ENCODE measurements around the gene NFIL3.
A peak's percentile ranks its signal among the peaks of the same experiment; 100 is the strongest.

NFIL3 gene

DNA sequence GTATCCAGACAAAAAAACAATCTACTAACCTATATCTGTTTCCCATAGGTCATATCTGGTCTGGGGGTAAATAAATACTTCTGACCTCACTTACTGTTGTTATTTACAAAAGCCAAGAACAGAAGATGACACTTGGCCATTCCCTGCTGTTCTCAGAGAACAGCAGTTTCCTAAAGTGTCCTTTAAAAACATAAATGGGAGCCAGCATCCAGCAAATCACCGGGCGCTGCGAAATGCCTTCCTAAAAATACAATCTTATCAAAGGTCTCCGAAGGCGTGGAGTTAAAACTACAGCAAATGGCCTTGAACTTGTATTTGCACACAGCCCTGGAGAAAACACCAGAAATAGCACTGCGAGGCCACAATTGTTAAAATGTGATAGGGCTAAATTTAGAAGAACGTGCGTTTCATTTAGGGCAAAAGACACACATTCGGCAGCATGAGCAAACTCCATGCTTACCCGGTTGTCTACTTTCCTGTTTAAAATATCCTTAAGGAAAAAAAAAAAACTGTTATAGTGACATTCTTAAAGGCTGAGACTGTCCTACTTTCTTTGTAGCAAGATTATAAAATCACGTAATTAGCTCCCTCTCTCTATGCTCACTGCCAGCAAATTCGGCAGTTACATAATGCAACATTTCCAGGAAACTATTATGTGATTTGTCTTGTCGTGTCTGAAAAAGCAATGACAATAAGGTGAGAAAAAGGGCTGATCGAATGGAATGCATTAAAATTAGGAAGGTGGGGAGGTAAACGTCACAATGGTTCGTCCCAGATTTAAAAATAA is 1.5 kb downstream of the NFIL3 start:
- no peak for DNase-seq

GRCh38 chr9:91421128-91421765 is 2.4 kb downstream of the NFIL3 start:
- no peak for DNase-seq

GRCh38 chr9:91420501-91421127 is 3.0 kb downstream of the NFIL3 start:
- DNase-seq = no peak

GRCh38 chr9:91419222-91420191 is 4.1 kb downstream of the NFIL3 start:
- peak; percentile 30 for DNase-seq

GRCh38 chr9:91418215-91418610 is 5.4 kb downstream of the NFIL3 start:
- DNase-seq = no peak

DNA sequence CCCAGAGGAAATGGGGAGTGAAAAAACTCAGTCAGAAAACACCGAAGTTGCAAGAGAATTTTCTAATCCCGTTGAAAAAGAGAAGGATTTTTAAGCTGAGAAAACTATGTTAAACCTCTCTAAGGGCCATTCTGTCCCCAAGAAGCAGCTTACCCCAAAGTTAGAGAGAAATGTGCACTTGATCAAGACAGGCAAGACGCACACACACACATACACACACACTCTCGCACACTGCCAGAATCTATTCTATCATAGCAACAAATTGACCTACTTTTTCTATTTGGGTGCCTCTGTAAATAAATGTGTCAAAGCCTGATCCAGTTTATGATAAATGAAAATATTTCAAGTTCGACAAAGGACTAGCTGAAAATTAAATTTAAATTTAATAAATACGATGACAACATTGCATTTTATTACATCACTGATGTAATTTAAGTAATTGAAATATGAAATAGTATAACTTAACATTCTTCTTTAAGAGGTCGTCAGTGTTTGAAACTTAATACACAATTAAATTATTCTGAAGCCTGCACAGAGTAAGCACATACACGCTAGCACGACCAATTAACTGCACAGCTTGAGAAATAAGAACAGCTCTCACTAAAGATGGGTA is 5.9 kb downstream of the NFIL3 start:
- DNase-seq = no peak

GRCh38 chr9:91416096-91416712 is 7.4 kb downstream of the NFIL3 start:
- DNase-seq = no peak

DNA sequence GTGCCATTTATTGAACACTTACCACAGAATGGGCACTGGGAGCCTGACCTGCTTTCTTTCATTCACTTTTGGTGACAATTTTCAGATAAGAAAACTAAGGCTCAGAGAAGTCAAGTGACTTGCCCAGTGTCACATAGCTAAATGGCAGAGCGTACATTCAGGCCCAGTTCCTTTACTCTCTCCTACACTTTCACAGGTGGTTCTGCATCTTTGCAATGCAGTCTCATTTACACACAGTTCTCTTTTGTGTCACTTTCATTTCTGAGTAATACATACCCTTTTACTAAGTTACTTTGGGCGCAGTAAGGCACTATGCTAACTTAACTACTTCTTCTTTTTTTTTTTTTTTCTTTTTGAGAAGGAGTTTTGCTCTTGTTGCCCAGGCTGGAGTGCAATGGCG is 8.3 kb downstream of the NFIL3 start:
- DNase-seq = no peak

DNA sequence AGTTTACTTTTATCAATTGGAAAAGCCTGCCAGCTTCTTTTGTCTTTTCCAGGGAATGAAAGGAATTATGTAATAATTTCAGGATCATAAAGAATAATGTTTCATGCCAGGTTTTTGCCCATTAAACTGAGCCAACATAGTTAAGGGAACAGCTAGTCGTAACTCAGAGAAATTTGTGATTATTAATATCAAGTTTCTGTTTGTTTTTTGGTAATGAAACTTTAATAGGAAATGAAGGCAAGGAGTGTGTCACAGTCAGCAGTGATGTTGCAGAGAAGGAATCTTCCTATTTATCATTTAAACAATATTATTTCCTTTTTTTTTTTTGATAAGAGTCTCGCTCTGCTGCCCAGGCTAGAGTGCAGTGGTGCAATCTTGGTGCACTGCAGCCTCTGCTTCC is 10.7 kb downstream of the NFIL3 start:
- no peak for DNase-seq

- DNase-seq = no peak
Measured at GRCh38 chr9:91411096-91411771, 12.4 kb downstream of the NFIL3 start.

DNA sequence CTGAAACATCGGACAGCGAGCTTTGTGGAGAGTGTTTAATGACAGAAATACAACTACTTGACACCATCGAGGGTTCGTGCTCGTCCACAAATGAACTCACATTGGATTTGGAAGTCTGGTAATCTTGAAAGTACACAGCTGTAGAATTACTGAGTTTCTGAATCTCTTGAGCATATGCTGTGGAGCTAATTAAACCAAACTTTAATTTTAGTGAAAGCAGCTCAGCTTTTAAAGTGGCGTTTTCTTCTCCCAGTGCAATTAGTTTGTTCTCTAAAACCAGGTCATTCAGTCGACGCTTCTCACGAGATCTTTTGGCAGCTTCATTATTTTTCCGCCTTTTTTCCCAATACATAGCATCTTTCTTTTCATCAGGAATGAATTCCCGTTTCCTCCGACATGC is 13.5 kb downstream of the NFIL3 start:
- no peak for DNase-seq

- no peak for DNase-seq
Measured at GRCh38 chr9:91408475-91408874, 15.2 kb downstream of the NFIL3 start.

DNA sequence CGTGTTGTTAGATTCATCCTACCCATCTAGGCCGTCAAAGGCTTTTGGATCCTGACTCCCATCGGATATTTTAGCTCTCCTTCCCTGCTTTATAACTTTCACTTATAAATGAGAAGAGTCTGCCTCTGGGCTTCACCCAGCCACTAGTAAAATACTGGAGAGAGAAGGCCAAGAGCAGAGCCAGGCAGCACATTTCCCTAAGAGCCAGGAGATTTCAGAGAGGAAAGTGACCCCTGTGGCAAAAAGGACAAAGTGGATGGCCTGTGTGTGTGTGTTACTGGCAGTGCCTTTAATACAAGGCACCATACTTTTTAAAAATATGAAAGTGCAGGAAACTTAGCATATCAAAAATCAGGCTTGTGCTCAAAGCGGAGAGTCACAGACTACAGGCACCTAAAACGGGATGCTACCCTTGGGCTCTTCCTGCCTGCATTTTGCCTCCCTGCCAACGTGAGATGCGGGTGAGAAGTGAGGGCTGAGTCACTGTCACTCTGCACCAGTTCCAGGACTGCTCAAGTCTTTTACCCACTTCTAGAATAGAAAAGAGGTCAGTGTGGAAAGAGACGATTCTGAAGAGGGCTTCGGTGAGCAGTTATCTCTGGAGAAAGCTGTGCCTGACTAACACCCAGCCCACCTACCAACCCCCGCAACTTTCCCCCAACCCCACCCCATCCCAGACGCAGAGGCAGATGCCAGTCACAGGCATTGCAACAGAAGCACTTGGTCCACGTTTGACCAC is 15.9 kb downstream of the NFIL3 start:
- DNase-seq = no peak

DNA sequence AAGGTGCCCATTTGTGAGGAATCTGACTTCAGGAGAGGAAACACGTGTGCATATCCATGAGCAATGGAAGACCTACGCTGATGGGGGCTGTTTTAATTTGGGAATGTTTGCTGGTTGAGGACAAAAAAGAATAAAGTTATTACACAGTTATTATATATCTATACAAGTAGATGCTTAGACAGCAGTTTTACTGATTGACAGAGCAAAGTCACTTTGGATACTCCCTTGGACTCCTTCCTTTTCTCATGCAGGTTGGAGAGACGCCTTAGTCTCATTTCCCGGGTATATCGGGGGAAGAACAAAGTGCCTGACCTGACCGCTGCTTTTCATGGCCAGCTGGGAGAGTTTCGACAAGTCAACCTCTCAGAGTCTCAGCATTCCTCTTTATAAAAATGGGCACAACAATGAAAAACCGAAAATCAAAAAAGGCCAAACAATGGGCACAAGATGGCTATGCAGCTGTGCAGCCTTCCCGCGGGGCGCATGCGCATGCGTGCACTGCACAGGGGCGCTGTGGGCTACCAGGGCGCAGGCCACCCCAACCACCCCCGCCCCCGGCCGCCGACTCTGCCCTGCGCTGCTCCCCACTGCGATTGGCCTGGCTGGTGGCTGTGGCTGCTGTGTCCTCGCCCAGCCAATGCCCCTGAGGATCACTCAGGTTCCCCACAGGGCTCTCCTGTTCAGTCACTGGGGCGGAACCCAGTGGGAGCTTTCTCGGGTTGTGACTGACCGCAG is 18.1 kb downstream of the NFIL3 start:
- DNase-seq = no peak

DNA sequence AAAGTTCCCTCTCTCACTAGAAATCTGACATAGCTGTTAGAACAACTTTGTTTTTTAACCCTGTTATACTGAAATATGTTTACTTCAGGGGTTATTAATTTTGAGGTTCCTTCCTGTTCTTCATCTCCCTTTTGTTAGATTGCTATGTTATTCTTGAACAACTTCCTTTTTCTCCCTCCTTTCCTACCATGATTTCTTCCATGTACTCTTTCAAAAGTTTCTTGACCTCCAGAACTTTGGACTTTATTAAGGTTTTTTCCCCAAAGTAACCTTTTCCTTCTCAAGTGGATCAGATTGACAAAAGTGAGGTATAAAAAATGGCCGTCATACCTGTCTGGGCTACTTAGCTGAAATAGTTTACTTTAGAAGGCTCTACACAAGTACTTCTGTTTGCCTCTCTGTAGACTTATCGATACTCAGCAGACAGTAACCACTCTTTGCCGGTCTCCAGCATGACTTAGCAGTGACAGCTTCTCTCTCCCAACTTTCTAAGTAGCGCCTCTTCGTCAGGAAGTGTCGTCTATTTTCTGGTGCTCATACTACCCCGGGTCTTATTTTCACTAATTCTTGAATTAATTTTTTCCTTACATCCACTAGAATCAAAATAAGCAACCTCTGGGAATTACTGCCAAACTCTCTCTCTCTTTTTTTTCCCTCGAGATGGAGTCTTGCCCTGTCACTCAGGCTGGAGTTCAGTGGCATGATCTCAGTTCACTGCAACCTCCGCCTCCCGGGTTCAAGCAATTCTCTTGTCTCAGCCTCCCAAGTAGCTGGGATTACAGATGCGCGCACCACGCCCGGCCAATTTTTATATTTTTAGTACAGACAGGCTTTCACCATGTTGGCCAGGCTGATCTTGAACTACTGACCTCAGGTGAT is 19.7 kb downstream of the NFIL3 start:
- no peak for DNase-seq

GRCh38 chr9:91398926-91399325 is 24.7 kb downstream of the NFIL3 start:
- DNase-seq = no peak

- DNase-seq = peak; percentile 10
Measured at GRCh38 chr9:91395553-91396471, 27.8 kb downstream of the NFIL3 start.

DNA sequence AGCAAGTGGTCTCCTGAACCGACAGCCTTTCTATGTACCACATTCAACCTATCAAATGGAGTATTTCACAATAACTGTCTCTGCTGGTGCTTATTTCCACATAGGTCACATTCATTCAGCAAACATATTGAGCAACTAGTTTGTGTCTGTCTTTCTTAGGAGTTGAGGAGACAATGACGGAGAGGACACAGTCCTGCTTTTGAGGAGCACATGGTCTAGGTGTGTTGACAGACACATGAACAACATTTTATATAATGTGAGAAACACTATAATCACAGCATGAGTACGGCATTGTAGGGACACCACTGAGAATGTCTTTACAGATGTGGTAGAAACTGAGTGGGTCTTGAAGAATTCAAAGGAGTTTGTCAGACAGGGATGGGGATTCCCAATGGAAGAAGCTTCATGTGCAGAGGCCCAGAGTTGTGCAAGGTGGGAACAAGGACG is 28.5 kb downstream of the NFIL3 start:
- DNase-seq = no peak

Data from activated naive CD4-positive, alpha-beta T cell treated with Interleukin-2 at 50 U/mL for 16 hours (primary cell).